Activated effector memory CD4-positive, alpha-beta T cell treated with Interleukin-2 at 50 U/mL for 16 hours (primary cell): ENCODE data around the gene LGALS12.
A peak's percentile ranks its signal among the peaks of the same experiment; 100 is the strongest.

ENCODE experiments used
- DNase-seq: peaks from one replicate; pipeline ENCODE4 v3.0.0-alpha.2; 2020

LGALS12 gene

GRCh38 chr11:63505857-63506528 is at the start of gene LGALS12:
Gene LGALS12 (plus strand): TSS chr11:63506084. CDS start chr11:63506459, 375 bp downstream.
- no peak for DNase-seq

GRCh38 chr11:63459586-63459985 is 46.3 kb upstream of the LGALS12 start:
- no peak for DNase-seq

GRCh38 chr11:63462137-63462536 is 43.7 kb upstream of the LGALS12 start:
- DNase-seq, result no peak

- no peak for DNase-seq
Measured at GRCh38 chr11:63470311-63470710, 35.6 kb upstream of the LGALS12 start.

- no peak for DNase-seq
Measured at GRCh38 chr11:63472372-63472771, 33.5 kb upstream of the LGALS12 start.

GRCh38 chr11:63476618-63477017 is 29.3 kb upstream of the LGALS12 start:
- DNase-seq, result no peak

- DNase-seq, result peak; percentile 15
Measured at GRCh38 chr11:63478896-63479295, 27.0 kb upstream of the LGALS12 start.

- no peak for DNase-seq
Measured at GRCh38 chr11:63480039-63480438, 25.8 kb upstream of the LGALS12 start.

- no peak for DNase-seq
Measured at GRCh38 chr11:63485777-63486176, 20.1 kb upstream of the LGALS12 start.

GRCh38 chr11:63488789-63489188 is 17.1 kb upstream of the LGALS12 start:
- no peak for DNase-seq

GRCh38 chr11:63489879-63490278 is 16.0 kb upstream of the LGALS12 start:
- no peak for DNase-seq

- DNase-seq, result no peak
Measured at GRCh38 chr11:63490551-63491239, 15.2 kb upstream of the LGALS12 start, which contains the start of gene PLAAT5. Gene PLAAT5 (minus strand): TSS chr11:63491167. CDS start chr11:63491034, 133 bp downstream.

GRCh38 chr11:63491240-63491587 is 14.7 kb upstream of the LGALS12 start:
- no peak for DNase-seq

GRCh38 chr11:63491636-63492372 is 14.1 kb upstream of the LGALS12 start:
- DNase-seq, result no peak

GRCh38 chr11:63492441-63492840 is 13.4 kb upstream of the LGALS12 start:
- no peak for DNase-seq

- no peak for DNase-seq
Measured at GRCh38 chr11:63493127-63493526, 12.8 kb upstream of the LGALS12 start.

- no peak for DNase-seq
Measured at GRCh38 chr11:63494975-63495374, 10.9 kb upstream of the LGALS12 start.

GRCh38 chr11:63499874-63500273 is 6.0 kb upstream of the LGALS12 start:
- DNase-seq, result no peak

- DNase-seq, result no peak
Measured at GRCh38 chr11:63501236-63501635, 4.6 kb upstream of the LGALS12 start.

- no peak for DNase-seq
Measured at GRCh38 chr11:63502252-63502820, 3.5 kb upstream of the LGALS12 start.

- DNase-seq, result no peak
Measured at GRCh38 chr11:63503492-63503891, 2.4 kb upstream of the LGALS12 start.

- no peak for DNase-seq
Measured at GRCh38 chr11:63504054-63504453, 1.8 kb upstream of the LGALS12 start.

- DNase-seq, result no peak
Measured at GRCh38 chr11:63504933-63505586, 824 bp upstream of the LGALS12 start.
